GM12891 (cell line): Measurements from ENCODE around the gene DET1.

Source experiments
- POLR2A ChIP-seq: IDR thresholded peaks from 2 replicates; pipeline ENCODE4 v1.6.1; 2011; ENCODE audit warnings: low read depth, low read length, control low read depth
- POLR2AphosphoS5 ChIP-seq: IDR thresholded peaks from 2 replicates; pipeline ENCODE4 v1.6.1; 2011; ENCODE audit warnings: low read depth, low read length, control low read depth
- TAF1 ChIP-seq: IDR thresholded peaks from 2 replicates; pipeline ENCODE4 v1.6.1; 2011; ENCODE audit warnings: low read depth, low read length, control low read depth

GRCh38 chr15:88574655-88575054, 28.2 kb upstream of the DET1 start:
- TF ChIP-seq POLR2AphosphoS5 (no peak), TAF1 (no peak), POLR2A (no peak)
